Germinal center (tissue), 1 donor: Measurements from ENCODE around the gene HILPDA.
"Not testable (repeated sequence)": the region's sequence is repeated elsewhere in the genome, so short reads cannot be mapped to it uniquely, and the experiment has no call there.

Source experiments
- DNase-seq: peaks from one replicate; pipeline ENCODE4 v3.0.0; 2012; ENCODE audit warnings: mixed read lengths, low spot score

HILPDA gene

DNA sequence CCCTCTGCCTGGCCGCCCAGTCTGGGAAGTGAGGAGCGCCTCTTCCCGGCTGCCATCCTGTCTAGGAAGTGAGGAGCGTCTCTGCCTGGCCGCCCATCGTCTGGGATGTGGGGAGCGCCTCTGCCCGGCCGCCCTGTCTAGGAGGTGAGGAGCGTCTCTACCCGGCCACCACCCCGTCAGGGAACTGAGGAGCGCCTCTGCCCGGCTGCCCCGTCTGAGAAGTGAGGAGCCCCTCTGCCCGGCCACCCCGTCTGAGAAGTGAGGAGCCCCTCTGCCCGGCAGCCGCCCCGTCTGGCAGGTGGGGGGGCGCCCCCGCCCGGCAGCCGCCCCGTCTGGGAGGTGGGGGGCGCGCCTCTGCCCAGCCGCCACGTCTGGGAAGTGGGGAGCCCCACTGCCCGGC lies 7.7 kb downstream of the HILPDA start:
- DNase-seq, result not testable (repeated sequence)

DNA sequence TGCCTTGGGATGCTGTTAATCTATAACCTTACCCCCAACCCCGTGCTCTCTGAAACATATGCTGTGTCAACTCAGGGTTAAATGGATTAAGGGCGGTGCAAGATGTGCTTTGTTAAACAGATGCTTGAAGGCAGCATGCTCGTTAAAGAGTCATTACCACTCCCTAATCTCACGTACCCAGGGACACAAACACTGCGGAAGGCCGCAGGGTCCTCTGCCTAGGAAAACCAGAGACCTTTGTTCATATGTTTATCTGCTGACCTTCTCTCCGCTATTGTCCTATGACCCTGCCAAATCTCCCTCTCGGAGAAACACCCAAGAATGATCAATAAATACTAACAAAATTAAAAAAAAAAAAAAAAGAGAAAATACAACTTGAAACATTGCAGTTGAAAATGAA lies 8.3 kb downstream of the HILPDA start:
- not testable (repeated sequence) for DNase-seq

DNA sequence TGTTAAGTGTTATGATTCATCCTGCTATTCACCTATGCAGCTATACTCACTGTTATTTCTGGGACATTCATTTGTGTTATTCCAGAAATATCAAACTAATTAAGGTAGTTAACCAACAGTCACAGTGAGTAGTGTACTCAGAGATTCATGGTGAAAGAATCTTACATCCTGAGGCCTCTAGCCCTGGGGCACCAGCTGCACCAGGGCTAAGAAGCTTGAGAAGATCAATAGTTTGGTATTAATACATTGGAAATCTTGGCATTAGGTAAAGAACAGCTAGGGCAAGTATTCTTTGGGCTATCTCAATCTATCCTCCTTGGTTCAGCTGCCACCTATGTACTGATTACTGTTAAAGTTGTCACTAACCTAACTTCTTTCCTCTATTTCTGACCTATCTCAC lies 11.2 kb downstream of the HILPDA start:
- not testable (repeated sequence) for DNase-seq

DNA sequence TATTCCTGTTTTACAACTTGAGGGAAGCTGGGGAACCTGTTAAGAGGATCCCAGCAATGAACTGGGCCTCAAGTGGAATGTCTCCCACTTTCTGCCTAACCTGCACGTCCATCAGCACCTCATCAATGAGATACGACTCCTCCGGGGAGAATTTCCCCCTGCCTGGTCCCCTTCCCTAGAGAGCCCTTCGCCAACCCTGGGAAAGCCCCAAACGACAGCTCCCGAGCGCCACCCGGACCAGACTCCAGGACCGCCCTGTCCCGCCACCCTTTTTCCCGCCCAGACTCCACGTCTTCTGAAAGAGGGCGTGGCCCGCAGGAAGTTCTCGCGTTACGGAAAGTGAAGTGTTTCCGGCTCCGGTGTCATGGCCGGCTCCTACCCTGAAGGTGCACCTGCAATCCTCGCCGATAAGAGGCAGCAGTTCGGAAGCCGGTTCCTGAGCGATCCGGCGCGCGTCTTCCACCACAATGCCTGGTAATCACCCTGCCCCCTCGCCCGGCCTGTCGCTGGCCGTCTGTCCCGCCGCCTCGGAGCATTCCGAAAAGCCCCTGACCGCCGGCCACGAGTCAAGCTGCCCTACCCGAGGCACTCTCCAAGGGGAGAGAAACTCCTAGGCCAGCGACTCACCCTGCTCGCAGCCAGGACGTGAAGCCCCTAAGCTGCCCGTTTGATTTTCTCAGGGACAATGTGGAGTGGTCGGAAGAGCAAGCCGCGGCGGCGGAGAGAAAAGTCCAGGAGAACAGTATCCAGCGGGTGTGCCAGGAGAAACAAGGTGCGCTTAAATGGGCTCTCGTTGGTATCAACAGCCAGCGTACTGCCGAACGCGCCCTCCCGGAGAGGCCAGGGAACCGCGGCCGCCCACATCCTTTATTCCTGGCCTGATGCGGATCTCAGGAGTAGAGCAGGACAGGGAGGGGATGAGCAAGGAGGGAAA lies 21.0 kb downstream of the HILPDA start, which contains the start of gene METTL2B:
Gene METTL2B, plus strand, starts transcription at position 347 of the 934 bp plus-strand sequence. Its CDS starts 18 bp downstream, at position 365.
- peak; percentile 80 for DNase-seq

DNA sequence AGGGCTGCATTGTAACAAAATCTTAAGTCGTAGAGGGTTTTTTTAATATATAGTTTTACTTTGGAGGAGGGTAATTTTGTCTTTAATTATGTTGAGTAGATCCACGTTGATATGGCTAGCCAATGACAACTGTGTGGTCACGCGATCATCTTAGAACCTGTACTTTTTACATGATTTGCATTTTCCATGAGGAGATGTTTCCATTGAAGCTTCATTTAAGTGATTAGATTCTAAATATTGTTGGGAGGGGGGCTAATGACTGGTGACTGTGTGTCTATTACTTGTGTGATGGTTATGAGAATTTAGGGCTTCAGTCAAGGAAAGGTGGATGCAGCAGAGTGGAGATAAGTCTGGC lies 21.6 kb downstream of the HILPDA start:
- not testable (repeated sequence) for DNase-seq

DNA sequence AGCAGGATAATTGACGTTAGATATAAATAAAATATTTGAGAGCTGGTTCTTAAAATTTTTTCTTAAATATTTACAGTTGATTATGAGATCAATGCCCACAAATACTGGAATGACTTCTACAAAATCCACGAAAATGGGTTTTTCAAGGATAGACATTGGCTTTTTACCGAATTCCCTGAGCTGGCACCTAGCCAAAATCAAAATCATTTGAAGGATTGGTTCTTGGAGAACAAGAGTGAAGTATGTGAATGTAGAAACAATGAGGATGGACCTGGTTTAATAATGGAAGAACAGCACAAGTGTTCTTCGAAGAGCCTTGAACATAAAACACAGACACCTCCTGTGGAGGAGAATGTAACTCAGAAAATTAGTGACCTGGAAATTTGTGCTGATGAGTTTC lies 23.4 kb downstream of the HILPDA start:
- not testable (repeated sequence) for DNase-seq

DNA sequence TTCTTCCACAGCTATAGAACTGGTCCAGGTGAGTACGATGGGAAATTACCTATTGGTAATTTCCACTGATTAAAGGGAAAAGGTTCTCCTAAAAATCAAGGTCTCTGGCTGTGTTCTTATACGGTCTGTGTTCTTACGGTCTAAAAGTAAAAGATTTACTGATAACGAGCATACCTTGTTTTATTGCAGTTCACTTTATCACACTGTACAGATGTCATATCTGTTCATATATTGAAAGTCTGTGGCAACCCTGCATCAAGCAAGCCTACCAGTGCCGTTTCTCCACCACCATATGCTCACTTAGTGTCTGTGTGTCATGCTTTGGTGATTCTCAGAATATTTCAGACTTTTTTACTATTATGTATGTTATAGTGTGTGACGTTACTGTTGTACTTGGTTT lies 32.5 kb downstream of the HILPDA start:
- not testable (repeated sequence) for DNase-seq

DNA sequence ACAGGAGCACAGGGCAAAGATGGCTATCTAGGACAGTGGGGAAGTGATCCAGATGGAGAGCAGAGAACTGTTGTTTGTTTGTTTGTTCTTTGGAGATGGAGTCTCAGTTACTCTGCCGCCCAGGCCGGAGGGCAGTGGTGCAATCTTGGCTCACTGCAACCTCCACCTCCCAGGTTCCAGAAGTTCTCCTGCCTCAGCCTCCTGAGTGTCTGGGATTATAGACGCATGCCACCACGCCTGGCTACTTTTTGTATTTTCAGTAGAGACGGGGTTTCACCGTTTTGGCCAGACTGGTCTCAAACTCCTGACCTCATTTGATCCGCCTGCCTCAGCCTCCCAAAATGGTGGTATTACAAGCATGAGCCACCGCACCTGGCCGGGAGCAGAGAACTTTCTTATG lies 41.7 kb downstream of the HILPDA start:
- DNase-seq, result no peak

DNA sequence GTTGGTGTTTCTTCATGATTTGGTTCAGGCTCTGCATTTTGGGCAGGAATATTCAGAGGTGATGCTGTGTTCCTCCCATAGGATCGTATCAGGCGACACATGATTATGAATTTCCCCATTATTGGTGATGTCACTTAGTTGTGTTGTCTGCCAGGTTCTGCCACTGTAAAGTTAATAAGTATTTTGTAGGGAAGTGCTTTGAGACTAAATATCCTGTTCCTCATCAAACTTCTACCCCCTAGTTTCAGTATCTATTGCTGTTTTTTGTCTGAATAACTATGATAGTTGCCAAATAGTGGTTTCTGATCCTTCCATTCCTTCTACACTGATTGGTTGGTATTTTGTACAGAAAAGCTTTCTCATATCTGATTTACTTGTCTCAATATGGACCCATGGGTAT lies 49.7 kb downstream of the HILPDA start:
- not testable (repeated sequence) for DNase-seq

DNA sequence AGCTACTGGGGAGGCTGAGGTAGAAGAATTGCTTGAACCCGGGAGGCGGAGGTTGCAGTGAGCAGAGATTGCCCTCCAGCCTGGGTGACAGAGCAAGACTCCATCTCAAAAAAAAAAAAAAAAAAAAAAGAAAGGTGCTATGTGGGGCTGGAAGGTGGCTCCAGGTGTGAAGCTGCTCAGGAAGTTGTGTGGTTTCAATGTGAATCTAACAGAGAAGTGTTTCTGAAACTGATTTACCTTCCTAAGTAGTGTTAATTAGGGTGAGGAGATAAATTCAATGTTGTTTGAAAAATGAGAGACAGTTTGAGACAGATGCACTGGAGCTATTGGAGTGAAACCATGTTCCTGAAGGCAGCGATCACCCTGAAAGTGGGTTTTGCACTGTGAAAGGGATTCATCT lies 51.1 kb downstream of the HILPDA start:
- not testable (repeated sequence) for DNase-seq

DNA sequence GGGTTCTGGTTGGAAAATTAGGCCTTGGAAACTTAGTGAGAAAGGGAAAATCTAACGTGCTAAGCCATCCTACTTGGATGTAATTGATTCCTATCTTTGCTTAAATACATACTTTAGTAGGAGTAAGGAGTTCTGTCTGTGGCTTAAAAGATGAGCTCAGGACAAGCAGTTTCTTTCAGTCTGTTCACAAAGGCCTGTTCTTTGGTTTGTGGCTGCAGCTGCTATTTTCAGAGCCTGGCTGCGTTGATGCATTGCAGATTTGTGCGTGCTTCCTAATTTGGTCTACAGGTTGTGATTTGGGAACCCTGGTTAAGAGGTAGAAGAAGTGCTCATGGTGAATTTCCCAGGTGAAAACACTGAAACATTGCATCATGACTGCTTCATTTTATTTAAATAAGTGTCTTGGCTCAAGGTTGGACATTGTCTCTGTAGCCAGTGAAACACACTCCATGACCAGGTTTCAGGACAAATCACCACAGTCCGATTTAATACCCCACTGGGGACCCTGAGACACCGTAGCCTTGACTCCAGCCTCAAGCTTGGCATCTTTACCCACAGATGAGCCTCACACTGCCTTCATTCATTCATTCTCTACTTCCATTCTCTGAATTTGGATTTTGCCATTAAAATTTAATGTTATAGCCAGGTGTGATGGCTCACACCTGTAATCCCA lies 51.8 kb downstream of the HILPDA start:
- DNase-seq, result not testable (repeated sequence)
